Right lobe of liver (tissue), 6 donors: Measurements from ENCODE around the gene PHAF1. TPM values are rescaled to one million over a fixed set of nuclear protein-coding genes. Genes with fewer than 3 reads are reported as not detected.

Experiments used
- ATAC-seq, 4 donors: fragments of 200-7000 bp; cut with Tn5 transposase; one replicate each; pipeline ENCODE4 v1.9.1; 2020; ENCODE audit warnings: mild to moderate bottlenecking in 4 of 4, moderate library complexity in 4 of 4
- DNase-seq, 3 donors: peaks; one replicate each; pipeline ENCODE4 v3.0.0-alpha.2; 2020
- H3K27ac ChIP-seq, 3 donors: fragments of 200-600 bp; one replicate each; pipeline ENCODE4 v1.8.0; 2022
- H3K27me3 ChIP-seq, 2 donors: fragments of 200-600 bp; one replicate each; pipeline ENCODE4 v1.8.0; 2022
- H3K36me3 ChIP-seq, 4 donors: fragments of 200-600 bp; sonication (generic) in 1 of 4; one replicate each; pipeline versions ENCODE4 v1.5.1 to v1.8.0; 2017 to 2022; ENCODE audit warnings: control low read depth in 1 of 4
- H3K4me1 ChIP-seq, 4 donors: fragments of 200-600 bp; sonication (generic) in 1 of 4; one replicate each; pipeline versions ENCODE4 v1.5.1 to v1.8.0; 2017 to 2022; ENCODE audit warnings: control low read depth in 1 of 4
- H3K4me3 ChIP-seq, 3 donors: fragments of 200-600 bp; one replicate each; pipeline ENCODE4 v1.8.0; 2022
- H3K9me3 ChIP-seq, 4 donors: fragments of 200-600 bp; sonication (generic) in 1 of 4; one replicate each; pipeline versions ENCODE4 v1.5.1 to v1.8.0; 2017 to 2022; ENCODE audit warnings: control low read depth in 1 of 4
- CTCF ChIP-seq, 4 donors: fragments of 200-600 bp in 3 of 4; fragments of 450-650 bp in 1 of 4; IDR thresholded peaks; one replicate each; pipeline versions ENCODE4 v1.5.1 to v1.8.0; 2016 to 2022; ENCODE audit warnings: antibody characterized with exemption in 4 of 4, mild to moderate bottlenecking in 2 of 4
- POLR2A ChIP-seq: fragments of 450-650 bp; IDR thresholded peaks from one replicate; pipeline ENCODE4 v1.6.1; 2017; ENCODE audit warnings: antibody characterized with exemption, mild to moderate bottlenecking
- WGBS: methylation state at CpG from one replicate; pipeline ENCODE4 v1.1.6; 2018; ENCODE audit warnings: low coverage, low lambda C conversion rate; ENCODE audit not compliant: insufficient coverage; ENCODE audit errors: missing lambda C conversion rate; 5-methylcytosine and 5-hydroxymethylcytosine counted together
- intact Hi-C, 2 donors: fragments of 100-400 bp; cut with DNase I; formaldehyde crosslinking; loops; one replicate each; pipeline versions ENCODE4 v1.11.2 to v1.14.1; 2022
- total RNA-seq, 6 experiments: library from RNA; depleted of rRNA in 2 of 6; stranded (reverse); fragments of >200 nt in 2 of 6; fragmentation: NEBNext Ultra II Directional in 3 of 6; extraction: Animal tissue kit (Norgen Biotek cat#: 25700) in 3 of 6; gene quantifications; one replicate each; pipeline versions ENCODE4 v1.1.0 to v1.2.4, GENCODE V29; 2016 to 2023
- donor health status: DM: no; HTN: yes; CAD: no.
- donor health status: DM: no; HTN: no; CAD: no.
- donor health status: DM: no; HTN: no; CAD: no.
- donor health status: DM: no; HTN: yes; CAD: no.
- donor health status: DM: no; HTN: yes; CAD: no.

PHAF1 gene
- total RNA-seq, 6 experiments from 2014 or later = 22.3 to 45.1 (median 32.4) TPM

- no peaks in the 10 kb centered on the region for H3K27me3 ChIP-seq
- no peak overlapping the region for H3K4me3 ChIP-seq
- H3K9me3 ChIP-seq = no peaks in the 10 kb centered on the region
- ATAC-seq (no peak), DNase-seq (no peak)
- TF ChIP-seq POLR2A (no peak), CTCF (IDR thresholded peaks at IDR 0.05) (no peak)
- peaks cover 0 to 44% (median 18%) of the 10 kb centered on the region in 4 donors for H3K36me3 ChIP-seq
- intact Hi-C loops = loop anchor here in 1 of 2 donors (5.0 kb wide), 1 partner anchor 35 kb away; no protein-coding TSS in a partner anchor
- WGBS = 40% methylated on average over 1 of the region's 6 CpGs
- peaks cover 0 to 21% (median 5%) of the 10 kb centered on the region in 4 donors for H3K4me1 ChIP-seq
- no peak overlapping the region for H3K27ac ChIP-seq
These were observed 88.0 kb downstream of the PHAF1 start for GRCh38 chr16:67197704-67198103.

Other genes starting within 250 kb of the PHAF1 start
- 10 to 100 TPM in 3 of 6 experiments, 1 to 10 TPM in 3; 5.1 to 15.5 (median 10.8) TPM for gene PDP2, start 229.4 kb upstream of the PHAF1 start, total RNA-seq
- gene CDH16, start 191.1 kb upstream of the PHAF1 start, total RNA-seq = under 1 TPM in 4 of 6 experiments, not detected in 2; 0.07 to 0.47 (median 0.22) TPM
- gene RRAD, start 184.4 kb upstream of the PHAF1 start, total RNA-seq = 1 to 10 TPM in 3 of 6 experiments, under 1 TPM in 2, not detected in 1; 0.51 to 7.7 (median 3.0) TPM
- gene CIAO2B, start 175.5 kb upstream of the PHAF1 start, total RNA-seq = 100 to 1,000 TPM in 2 of 6 experiments, 10 to 100 TPM in 4; 40.6 to 111 (median 47.4) TPM
- 100 to 1,000 TPM; 226 to 357 (median 263) TPM for gene CES2, start 174.4 kb upstream of the PHAF1 start, total RNA-seq
- gene CES3, start 148.7 kb upstream of the PHAF1 start, total RNA-seq = 10 to 100 TPM; 19.1 to 82.4 (median 35.9) TPM
- 10 to 100 TPM in 4 of 6 experiments, 1 to 10 TPM in 2; 5.2 to 54.7 (median 15.3) TPM for gene CES4A, start 121.4 kb upstream of the PHAF1 start, total RNA-seq
- 10 to 100 TPM in 5 of 6 experiments, 1 to 10 TPM in 1; 7.9 to 23.3 (median 18.9) TPM for gene CBFB, start 80.8 kb upstream of the PHAF1 start, total RNA-seq
- 1 to 10 TPM in 5 of 6 experiments, under 1 TPM in 1; 0.95 to 3.9 (median 1.7) TPM for gene B3GNT9, start 41.1 kb downstream of the PHAF1 start, total RNA-seq
- gene TRADD, start 50.0 kb downstream of the PHAF1 start, total RNA-seq = 10 to 100 TPM in 4 of 6 experiments, 1 to 10 TPM in 2; 9.5 to 16.3 (median 10.6) TPM
- 10 to 100 TPM in 4 of 6 experiments, 1 to 10 TPM in 2; 6.1 to 15.0 (median 11.6) TPM for gene FBXL8, start 50.0 kb downstream of the PHAF1 start, total RNA-seq
- 10 to 100 TPM; 10.4 to 44.1 (median 30.1) TPM for gene HSF4, start 54.8 kb downstream of the PHAF1 start, total RNA-seq
- gene NOL3, start 60.6 kb downstream of the PHAF1 start, total RNA-seq = 10 to 100 TPM; 21.5 to 44.3 (median 28.1) TPM
- gene MATCAP1, start 74.0 kb downstream of the PHAF1 start, total RNA-seq = 10 to 100 TPM in 2 of 6 experiments, 1 to 10 TPM in 4; 3.5 to 13.8 (median 9.3) TPM
- gene EXOC3L1, start 80.2 kb downstream of the PHAF1 start, total RNA-seq = 1 to 10 TPM; 1.8 to 4.3 (median 2.5) TPM
- 10 to 100 TPM; 14.4 to 36.4 (median 22.4) TPM for gene E2F4, start 82.2 kb downstream of the PHAF1 start, total RNA-seq
- 1 to 10 TPM; 1.8 to 8.0 (median 4.6) TPM for gene ELMO3, start 89.2 kb downstream of the PHAF1 start, total RNA-seq
- 10 to 100 TPM; 32.6 to 58.7 (median 40.5) TPM for gene TMEM208, start 117.2 kb downstream of the PHAF1 start, total RNA-seq
- 1 to 10 TPM; 2.3 to 9.6 (median 3.5) TPM for gene FHOD1, start 137.5 kb downstream of the PHAF1 start, total RNA-seq
- gene SLC9A5, start 139.0 kb downstream of the PHAF1 start, total RNA-seq = under 1 TPM; 0.06 to 0.53 (median 0.15) TPM
- gene PLEKHG4, start 169.6 kb downstream of the PHAF1 start, total RNA-seq = under 1 TPM; 0.09 to 0.53 (median 0.20) TPM
- not detected for gene KCTD19, start 216.8 kb downstream of the PHAF1 start, total RNA-seq
- not detected for gene LRRC36, start 216.9 kb downstream of the PHAF1 start, total RNA-seq